ENCODE measurements around the gene PPP1R8.
"Not testable (repeated sequence)": the region's sequence is repeated elsewhere in the genome, so short reads cannot be mapped to it uniquely, and the experiment has no call there.

Gene PPP1R8

DNA sequence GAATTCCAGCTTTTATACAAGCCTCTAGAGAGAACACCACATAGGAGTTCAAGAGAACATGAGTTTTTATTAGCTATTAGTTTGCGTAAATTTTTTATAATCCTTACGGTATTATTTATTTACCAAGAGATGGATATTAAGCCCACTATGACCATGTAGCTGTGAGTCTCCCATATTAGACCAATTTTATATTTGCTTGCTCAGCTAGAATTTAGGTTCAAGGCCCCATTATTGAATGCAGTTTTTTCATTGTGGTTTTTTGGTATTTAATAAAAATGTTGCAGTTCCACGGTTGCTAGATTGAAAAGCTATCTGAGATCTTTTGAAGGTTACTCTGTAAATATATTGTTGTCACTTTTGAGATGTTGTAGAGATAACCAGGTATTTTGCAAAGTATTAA, 2.9 kb downstream of the PPP1R8 start:
- H3K4me3 ChIP-seq (replicated peaks; ENCODE audit: low read depth, low read length): no peak overlapping the region
- TF ChIP-seq, protein P1, sequence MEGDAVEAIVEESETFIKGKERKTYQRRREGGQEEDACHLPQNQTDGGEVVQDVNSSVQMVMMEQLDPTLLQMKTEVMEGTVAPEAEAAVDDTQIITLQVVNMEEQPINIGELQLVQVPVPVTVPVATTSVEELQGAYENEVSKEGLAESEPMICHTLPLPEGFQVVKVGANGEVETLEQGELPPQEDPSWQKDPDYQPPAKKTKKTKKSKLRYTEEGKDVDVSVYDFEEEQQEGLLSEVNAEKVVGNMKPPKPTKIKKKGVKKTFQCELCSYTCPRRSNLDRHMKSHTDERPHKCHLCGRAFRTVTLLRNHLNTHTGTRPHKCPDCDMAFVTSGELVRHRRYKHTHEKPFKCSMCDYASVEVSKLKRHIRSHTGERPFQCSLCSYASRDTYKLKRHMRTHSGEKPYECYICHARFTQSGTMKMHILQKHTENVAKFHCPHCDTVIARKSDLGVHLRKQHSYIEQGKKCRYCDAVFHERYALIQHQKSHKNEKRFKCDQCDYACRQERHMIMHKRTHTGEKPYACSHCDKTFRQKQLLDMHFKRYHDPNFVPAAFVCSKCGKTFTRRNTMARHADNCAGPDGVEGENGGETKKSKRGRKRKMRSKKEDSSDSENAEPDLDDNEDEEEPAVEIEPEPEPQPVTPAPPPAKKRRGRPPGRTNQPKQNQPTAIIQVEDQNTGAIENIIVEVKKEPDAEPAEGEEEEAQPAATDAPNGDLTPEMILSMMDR (IDR thresholded peaks at IDR 0.05; ENCODE audit: low read length, missing control alignments): no peak
- DNase-seq (ENCODE audit: low read depth): no peak

DNA sequence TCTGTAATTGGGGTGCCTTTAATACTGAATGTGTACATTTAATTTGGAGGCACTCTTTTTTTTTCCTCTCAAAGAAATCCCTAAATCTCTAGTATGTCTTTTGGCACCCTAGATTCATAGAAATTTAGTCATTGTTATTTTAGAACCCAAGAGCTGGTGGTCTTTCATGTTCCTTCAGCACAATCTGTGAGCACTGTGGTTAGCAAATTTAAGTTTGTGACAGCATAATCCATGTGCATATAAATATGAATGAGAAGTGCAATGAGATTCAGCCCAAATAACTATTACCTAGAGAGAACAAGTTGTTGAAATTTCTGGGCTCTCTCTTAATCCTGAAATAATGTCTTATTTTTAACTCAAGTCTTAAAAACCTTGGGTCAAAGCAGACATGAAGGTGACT, 4.5 kb downstream of the PPP1R8 start:
- TF ChIP-seq, protein P1 (IDR thresholded peaks at IDR 0.05; ENCODE audit: low read length, missing control alignments): no peak
- no peak overlapping the region for H3K4me3 ChIP-seq (replicated peaks; ENCODE audit: low read depth, low read length)
- no peak for DNase-seq (ENCODE audit: low read depth)

DNA sequence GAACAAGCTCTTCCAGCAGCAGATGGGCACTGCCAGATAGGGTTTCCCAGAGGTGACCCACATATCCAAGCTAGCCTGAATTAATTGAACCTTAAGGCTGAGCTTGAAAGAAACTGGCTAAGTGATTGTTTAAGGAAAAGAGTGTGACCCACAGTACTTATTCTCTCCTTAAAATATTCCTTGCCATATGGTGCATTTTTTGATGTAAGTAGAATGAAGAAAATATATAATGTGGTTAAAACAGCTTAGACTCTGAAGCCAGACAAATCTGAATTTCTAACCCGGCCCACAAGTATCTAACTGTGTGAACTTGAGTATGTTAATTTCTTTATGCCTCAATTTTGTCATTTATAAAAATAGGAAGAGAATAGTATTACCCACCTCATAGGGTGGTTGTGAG, 4.9 kb downstream of the PPP1R8 start:
- no peak for DNase-seq (ENCODE audit: low read depth)
- H3K4me3 ChIP-seq (replicated peaks; ENCODE audit: low read depth, low read length): no peak overlapping the region
- TF ChIP-seq, protein P1 (IDR thresholded peaks at IDR 0.05; ENCODE audit: low read length, missing control alignments): no peak

DNA sequence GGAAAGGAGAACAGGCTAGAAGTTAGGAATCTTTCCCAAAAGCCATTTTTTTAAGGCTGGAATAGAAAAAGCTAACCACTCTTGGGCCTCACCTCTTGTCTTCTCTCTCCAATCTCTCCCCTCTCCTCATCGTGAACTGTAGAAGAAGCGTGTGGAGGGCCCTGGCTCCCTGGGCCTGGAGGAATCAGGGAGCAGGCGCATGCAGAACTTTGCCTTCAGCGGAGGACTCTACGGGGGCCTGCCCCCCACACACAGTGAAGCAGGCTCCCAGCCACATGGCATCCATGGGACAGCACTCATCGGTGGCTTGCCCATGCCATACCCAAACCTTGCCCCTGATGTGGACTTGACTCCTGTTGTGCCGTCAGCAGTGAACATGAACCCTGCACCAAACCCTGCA, 19.4 kb downstream of the PPP1R8 start:
- H3K4me3 ChIP-seq (replicated peaks; ENCODE audit: low read depth, low read length): no peak overlapping the region
- TF ChIP-seq, protein P1 (IDR thresholded peaks at IDR 0.05; ENCODE audit: low read length, missing control alignments): no peak
- DNase-seq (ENCODE audit: low read depth): no peak

DNA sequence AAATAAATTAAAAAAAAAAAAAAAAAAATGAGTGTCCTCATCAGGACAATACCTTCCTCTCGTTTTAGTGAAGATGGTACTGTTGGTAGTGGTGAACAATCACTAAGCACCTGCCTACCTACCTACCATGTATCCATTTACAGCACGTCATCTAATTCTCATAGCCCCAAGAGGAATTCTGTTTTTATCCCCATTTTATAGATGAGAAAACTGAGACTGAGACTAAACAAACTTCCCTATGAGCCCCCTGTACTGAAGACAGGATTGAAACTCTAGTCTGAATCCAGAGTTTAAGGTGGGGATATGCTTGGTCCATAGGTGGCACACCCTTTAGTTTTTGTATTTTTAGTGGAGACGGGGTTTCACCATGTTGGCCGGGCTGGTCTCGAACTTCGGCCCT, 24.5 kb downstream of the PPP1R8 start:
- no peak for DNase-seq (ENCODE audit: low read depth)
- TF ChIP-seq, protein P1 (IDR thresholded peaks at IDR 0.05; ENCODE audit: low read length, missing control alignments): no peak
- no peak overlapping the region for H3K4me3 ChIP-seq (replicated peaks; ENCODE audit: low read depth, low read length)

DNA sequence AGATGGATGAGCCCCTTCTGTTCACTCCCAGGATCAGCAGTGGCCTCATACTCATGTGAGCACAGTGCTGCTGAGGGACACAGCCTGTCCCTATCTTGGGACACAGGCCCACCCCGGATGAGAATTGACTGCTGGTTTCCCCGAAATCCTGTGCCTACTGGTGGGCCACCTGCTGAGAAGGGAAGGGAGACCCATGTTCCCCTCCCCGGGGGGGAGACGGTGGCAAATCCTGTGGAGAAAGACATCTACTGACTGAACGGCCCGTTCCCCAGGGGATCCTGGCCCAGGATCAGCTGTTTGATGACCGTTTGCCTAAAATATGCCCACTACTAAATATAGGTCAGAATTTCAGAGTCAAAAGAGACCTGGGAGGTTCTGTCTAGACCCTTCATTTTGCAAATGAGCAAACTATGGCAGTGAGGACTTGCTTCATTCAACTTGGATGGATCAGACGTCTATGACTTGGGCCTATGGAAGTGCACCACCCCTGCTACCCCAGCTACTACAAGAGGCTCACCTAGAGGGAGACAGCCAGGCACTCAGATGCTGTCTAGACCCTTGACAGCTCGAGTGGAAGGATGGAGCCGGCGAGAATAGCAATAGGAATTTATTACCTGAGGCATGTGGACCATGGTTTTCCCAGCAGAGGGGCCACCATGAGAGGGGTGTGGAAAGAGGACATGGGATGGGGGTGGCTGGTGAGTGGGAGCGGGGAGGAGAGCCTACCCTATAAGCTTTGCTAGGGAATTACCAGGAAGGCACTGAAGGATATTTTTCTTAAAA, 26.2 kb downstream of the PPP1R8 start:
- no peak overlapping the region for H3K4me3 ChIP-seq (replicated peaks; ENCODE audit: low read depth, low read length)
- TF ChIP-seq, protein P1 (IDR thresholded peaks at IDR 0.05; ENCODE audit: low read length, missing control alignments): no peak
- no peak for DNase-seq (ENCODE audit: low read depth)

DNA sequence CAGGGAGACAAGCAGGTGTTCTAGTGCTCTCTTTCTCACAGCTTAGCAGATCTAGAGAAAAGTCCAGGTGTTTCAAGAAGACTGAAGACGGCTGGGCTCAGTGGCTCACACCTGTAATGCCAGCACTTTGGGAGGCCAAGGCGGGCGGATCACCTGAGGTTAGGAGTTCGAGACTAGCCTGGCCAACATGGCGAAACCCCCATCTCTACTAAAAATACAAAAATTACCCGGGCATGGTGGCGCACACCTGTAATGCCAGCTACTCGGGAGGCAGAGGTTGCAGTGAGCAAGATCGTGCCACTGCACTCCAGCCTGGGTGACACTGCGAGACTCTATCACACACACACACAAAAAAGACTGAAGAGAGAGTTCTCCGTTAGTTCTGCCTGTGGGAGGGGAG, 27.0 kb downstream of the PPP1R8 start:
- H3K4me3 ChIP-seq (replicated peaks; ENCODE audit: low read depth, low read length); DNase-seq (ENCODE audit: low read depth): not testable (repeated sequence)
